ENCODE data around the gene POLR3C. TPM values are rescaled to one million over a fixed set of nuclear protein-coding genes. Genes with fewer than 3 reads are reported as not detected.
A peak's percentile ranks its signal among the peaks of the same experiment; 100 is the strongest.

Gene POLR3C
- total and polyA plus RNA-seq, 2 of the 13 experiments (the other 11 are each of a cell fraction or from before 2014, with no cell fraction given) = 15.5 to 24.3 TPM

DNA sequence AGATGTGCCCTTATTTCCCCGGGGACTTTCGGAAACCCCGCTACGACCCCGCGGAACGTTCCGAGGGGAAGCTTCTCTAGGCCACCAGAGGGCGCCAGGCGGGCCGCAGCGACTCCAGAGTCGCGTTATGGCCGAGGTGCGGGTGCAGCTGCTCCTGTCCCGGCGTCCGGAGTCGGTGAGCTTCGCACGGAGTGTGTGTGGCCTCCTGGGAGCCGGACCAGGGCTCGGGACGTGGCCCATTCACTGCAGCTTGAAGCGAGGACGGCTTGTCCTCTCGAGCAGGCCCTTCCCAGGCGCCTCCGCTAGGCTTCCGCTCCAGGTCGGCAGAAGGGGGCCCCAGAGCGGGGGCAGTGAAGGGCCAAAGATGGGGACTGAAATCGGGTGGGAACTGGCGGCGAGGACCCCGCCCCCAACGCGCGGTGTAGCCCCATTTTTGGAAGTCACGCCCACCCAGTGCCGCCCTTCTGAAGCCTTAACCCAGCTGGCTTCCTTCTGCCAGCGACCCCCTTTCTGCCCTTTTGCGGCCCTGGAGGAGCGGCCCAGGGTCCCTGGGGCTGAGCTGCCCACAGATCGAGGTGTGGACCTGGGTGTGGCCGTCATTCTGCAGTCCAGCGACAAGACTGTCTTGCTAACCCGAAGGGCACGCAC lies 21.6 kb downstream of the POLR3C start, which contains the start of gene NUDT17 (continued):
- peak; percentile 33; the same call in 1 of the 2 replicates for TF ChIP-seq ARHGAP35 (CRISPR knock-in tag; IDR thresholded peaks at IDR 0.05; ENCODE audit: borderline replicate concordance)
- TF ChIP-seq ZNF562 (CRISPR knock-in tag; IDR thresholded peaks at IDR 0.05; ENCODE audit: borderline replicate concordance) = no peak
- TF ChIP-seq ZNF160 (CRISPR knock-in tag; IDR thresholded peaks at IDR 0.05) = no peak
- TF ChIP-seq, protein P1, sequence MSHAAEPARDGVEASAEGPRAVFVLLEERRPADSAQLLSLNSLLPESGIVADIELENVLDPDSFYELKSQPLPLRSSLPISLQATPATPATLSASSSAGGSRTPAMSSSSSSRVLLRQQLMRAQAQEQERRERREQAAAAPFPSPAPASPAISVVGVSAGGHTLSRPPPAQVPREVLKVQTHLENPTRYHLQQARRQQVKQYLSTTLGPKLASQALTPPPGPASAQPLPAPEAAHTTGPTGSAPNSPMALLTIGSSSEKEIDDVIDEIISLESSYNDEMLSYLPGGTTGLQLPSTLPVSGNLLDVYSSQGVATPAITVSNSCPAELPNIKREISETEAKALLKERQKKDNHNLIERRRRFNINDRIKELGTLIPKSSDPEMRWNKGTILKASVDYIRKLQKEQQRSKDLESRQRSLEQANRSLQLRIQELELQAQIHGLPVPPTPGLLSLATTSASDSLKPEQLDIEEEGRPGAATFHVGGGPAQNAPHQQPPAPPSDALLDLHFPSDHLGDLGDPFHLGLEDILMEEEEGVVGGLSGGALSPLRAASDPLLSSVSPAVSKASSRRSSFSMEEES (CRISPR knock-in tag; IDR thresholded peaks at IDR 0.05) = 0 out of 2 replicates have a peak, but pooled peaks have one; percentile 44
- no peak for TF ChIP-seq ZNF724P (CRISPR knock-in tag; IDR thresholded peaks at IDR 0.05; ENCODE audit: borderline replicate concordance)
- TF ChIP-seq ZNF670 (CRISPR knock-in tag; IDR thresholded peaks at IDR 0.05; ENCODE audit: borderline replicate concordance) = peak; percentile 47; the same call in 1 of the 2 replicates
- TF ChIP-seq CC2D1A (CRISPR knock-in tag; IDR thresholded peaks at IDR 0.05) = no peak
- TF ChIP-seq ZNF768 (CRISPR knock-in tag; IDR thresholded peaks at IDR 0.05) = peak; percentile 68; the same call in 1 of the 2 replicates
- TF ChIP-seq NR2F1 (CRISPR knock-in tag; IDR thresholded peaks at IDR 0.05) = no peak
- peak; percentile 81; the same call in 1 of the 2 replicates for TF ChIP-seq KDM3A (CRISPR knock-in tag; IDR thresholded peaks at IDR 0.05; ENCODE audit: low read depth)
- peak; percentile 79 for TF ChIP-seq PHF8 (CRISPR knock-in tag; IDR thresholded peaks at IDR 0.05)
- no peak for TF ChIP-seq TP53 (CRISPR knock-in tag; conservative IDR thresholded peaks at IDR 0.05)
- no peak for TF ChIP-seq MZF1 (CRISPR knock-in tag; IDR thresholded peaks at IDR 0.05; ENCODE audit: borderline replicate concordance)
- peak; percentile 59; the same call in 1 of the 2 replicates for TF ChIP-seq EED (CRISPR knock-in tag; IDR thresholded peaks at IDR 0.05)
- peak; percentile 55; the same call in 1 of the 2 replicates for TF ChIP-seq ETV5 (CRISPR knock-in tag; IDR thresholded peaks at IDR 0.05; ENCODE audit: borderline replicate concordance)
- TF ChIP-seq, protein P2, sequence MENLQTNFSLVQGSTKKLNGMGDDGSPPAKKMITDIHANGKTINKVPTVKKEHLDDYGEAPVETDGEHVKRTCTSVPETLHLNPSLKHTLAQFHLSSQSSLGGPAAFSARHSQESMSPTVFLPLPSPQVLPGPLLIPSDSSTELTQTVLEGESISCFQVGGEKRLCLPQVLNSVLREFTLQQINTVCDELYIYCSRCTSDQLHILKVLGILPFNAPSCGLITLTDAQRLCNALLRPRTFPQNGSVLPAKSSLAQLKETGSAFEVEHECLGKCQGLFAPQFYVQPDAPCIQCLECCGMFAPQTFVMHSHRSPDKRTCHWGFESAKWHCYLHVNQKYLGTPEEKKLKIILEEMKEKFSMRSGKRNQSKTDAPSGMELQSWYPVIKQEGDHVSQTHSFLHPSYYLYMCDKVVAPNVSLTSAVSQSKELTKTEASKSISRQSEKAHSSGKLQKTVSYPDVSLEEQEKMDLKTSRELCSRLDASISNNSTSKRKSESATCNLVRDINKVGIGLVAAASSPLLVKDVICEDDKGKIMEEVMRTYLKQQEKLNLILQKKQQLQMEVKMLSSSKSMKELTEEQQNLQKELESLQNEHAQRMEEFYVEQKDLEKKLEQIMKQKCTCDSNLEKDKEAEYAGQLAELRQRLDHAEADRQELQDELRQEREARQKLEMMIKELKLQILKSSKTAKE (CRISPR knock-in tag; IDR thresholded peaks at IDR 0.05; ENCODE audit: borderline replicate concordance) = no peak
- no peak for TF ChIP-seq ATF1 (CRISPR knock-in tag; IDR thresholded peaks at IDR 0.05)
- TF ChIP-seq ZBTB21 (CRISPR knock-in tag; IDR thresholded peaks at IDR 0.05) = no peak
- TF ChIP-seq, protein P3, sequence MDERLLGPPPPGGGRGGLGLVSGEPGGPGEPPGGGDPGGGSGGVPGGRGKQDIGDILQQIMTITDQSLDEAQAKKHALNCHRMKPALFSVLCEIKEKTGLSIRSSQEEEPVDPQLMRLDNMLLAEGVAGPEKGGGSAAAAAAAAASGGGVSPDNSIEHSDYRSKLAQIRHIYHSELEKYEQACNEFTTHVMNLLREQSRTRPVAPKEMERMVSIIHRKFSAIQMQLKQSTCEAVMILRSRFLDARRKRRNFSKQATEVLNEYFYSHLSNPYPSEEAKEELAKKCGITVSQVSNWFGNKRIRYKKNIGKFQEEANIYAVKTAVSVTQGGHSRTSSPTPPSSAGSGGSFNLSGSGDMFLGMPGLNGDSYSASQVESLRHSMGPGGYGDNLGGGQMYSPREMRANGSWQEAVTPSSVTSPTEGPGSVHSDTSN (CRISPR knock-in tag; IDR thresholded peaks at IDR 0.05) = no peak
- TF ChIP-seq, protein P4, sequence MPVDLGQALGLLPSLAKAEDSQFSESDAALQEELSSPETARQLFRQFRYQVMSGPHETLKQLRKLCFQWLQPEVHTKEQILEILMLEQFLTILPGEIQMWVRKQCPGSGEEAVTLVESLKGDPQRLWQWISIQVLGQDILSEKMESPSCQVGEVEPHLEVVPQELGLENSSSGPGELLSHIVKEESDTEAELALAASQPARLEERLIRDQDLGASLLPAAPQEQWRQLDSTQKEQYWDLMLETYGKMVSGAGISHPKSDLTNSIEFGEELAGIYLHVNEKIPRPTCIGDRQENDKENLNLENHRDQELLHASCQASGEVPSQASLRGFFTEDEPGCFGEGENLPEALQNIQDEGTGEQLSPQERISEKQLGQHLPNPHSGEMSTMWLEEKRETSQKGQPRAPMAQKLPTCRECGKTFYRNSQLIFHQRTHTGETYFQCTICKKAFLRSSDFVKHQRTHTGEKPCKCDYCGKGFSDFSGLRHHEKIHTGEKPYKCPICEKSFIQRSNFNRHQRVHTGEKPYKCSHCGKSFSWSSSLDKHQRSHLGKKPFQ (CRISPR knock-in tag; IDR thresholded peaks at IDR 0.05; ENCODE audit: insufficient replicate concordance) = peak; percentile 68
- TF ChIP-seq, protein P5, sequence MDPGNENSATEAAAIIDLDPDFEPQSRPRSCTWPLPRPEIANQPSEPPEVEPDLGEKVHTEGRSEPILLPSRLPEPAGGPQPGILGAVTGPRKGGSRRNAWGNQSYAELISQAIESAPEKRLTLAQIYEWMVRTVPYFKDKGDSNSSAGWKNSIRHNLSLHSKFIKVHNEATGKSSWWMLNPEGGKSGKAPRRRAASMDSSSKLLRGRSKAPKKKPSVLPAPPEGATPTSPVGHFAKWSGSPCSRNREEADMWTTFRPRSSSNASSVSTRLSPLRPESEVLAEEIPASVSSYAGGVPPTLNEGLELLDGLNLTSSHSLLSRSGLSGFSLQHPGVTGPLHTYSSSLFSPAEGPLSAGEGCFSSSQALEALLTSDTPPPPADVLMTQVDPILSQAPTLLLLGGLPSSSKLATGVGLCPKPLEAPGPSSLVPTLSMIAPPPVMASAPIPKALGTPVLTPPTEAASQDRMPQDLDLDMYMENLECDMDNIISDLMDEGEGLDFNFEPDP (CRISPR knock-in tag; conservative IDR thresholded peaks at IDR 0.05) = no peak
- TF ChIP-seq ZNF343 (CRISPR knock-in tag; IDR thresholded peaks at IDR 0.05) = no peak
